Chondrocyte (in vitro differentiated cells): ENCODE results near the gene PRKD1. TPM values are rescaled to one million over a fixed set of nuclear protein-coding genes. Genes with fewer than 3 reads are reported as not detected.

Experiments used
- DNase-seq: peaks from one replicate; pipeline ENCODE4 v3.0.0; 2021; ENCODE audit warnings: mixed read lengths, low spot score
- H3K27ac Mint-ChIP-seq: one replicate; pipeline ENCODE4 v1.8.0; 2021; ENCODE audit warnings: mild to moderate bottlenecking, moderate library complexity, mixed read lengths; ENCODE audit not compliant: unreplicated experiment
- H3K27me3 Mint-ChIP-seq: 2 replicates; pipeline ENCODE4 v1.8.0; 2021; ENCODE audit warnings: low read depth, mixed read lengths
- H3K36me3 Mint-ChIP-seq: 2 replicates; pipeline ENCODE4 v1.8.0; 2021; ENCODE audit warnings: low read depth, mixed read lengths
- H3K4me1 Mint-ChIP-seq: 2 replicates; pipeline ENCODE4 v1.8.0; 2021; ENCODE audit warnings: low read depth, mild to moderate bottlenecking, mixed read lengths
- H3K4me3 Mint-ChIP-seq: one replicate; pipeline ENCODE4 v1.8.0; 2021; ENCODE audit warnings: mild to moderate bottlenecking, moderate library complexity, mixed read lengths; ENCODE audit not compliant: unreplicated experiment
- H3K9me3 Mint-ChIP-seq: 2 replicates; pipeline ENCODE4 v1.8.0; 2021; ENCODE audit warnings: low read depth, mixed read lengths
- total RNA-seq: library from RNA; stranded (reverse); gene quantifications from 3 replicates; pipeline ENCODE4 v1.2.1, GENCODE V29; 2021
- TF ChIP-seq, protein P1 (sequence below): fragments of 200-600 bp; sonication (generic); IDR thresholded peaks from 2 replicates; pipeline ENCODE4 v1.5.0; 2021; ENCODE audit warnings: antibody characterized with exemption, mild to moderate bottlenecking, moderate library complexity

PRKD1 gene
- total RNA-seq, 1 donor from 2014 or later, result 11.1 TPM

DNA sequence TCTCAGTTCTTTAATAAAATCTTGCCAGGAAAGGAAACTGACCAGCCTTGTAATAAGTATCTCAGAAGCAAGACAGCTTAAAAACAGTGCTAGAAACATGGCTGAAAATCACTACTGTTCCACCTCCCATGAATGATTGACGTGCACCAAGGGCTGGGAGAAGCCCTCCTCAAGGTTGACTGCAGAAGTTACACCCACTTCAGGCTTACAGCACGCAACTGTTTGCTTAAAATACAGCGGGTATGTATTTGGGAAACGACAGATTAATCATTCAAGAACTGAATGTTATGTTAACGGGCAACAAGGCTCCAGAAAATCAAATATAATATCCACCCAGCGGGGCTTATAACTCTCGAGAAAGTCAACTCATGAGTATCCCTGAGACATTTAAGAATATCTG is 22.1 kb downstream of the PRKD1 start:
- H3K9me3 Mint-ChIP-seq, result peaks cover 2% of the 10 kb centered on the region
- H3K36me3 Mint-ChIP-seq, result no peaks in the 10 kb centered on the region
- H3K27ac Mint-ChIP-seq, result no peak overlapping the region
- no peaks in the 10 kb centered on the region for H3K27me3 Mint-ChIP-seq
- DNase-seq, result no peak
- H3K4me3 Mint-ChIP-seq, result no peak overlapping the region
- H3K4me1 Mint-ChIP-seq, result peaks cover 28% of the 10 kb centered on the region
- TF ChIP-seq, protein P1, sequence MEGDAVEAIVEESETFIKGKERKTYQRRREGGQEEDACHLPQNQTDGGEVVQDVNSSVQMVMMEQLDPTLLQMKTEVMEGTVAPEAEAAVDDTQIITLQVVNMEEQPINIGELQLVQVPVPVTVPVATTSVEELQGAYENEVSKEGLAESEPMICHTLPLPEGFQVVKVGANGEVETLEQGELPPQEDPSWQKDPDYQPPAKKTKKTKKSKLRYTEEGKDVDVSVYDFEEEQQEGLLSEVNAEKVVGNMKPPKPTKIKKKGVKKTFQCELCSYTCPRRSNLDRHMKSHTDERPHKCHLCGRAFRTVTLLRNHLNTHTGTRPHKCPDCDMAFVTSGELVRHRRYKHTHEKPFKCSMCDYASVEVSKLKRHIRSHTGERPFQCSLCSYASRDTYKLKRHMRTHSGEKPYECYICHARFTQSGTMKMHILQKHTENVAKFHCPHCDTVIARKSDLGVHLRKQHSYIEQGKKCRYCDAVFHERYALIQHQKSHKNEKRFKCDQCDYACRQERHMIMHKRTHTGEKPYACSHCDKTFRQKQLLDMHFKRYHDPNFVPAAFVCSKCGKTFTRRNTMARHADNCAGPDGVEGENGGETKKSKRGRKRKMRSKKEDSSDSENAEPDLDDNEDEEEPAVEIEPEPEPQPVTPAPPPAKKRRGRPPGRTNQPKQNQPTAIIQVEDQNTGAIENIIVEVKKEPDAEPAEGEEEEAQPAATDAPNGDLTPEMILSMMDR, result no peak

DNA sequence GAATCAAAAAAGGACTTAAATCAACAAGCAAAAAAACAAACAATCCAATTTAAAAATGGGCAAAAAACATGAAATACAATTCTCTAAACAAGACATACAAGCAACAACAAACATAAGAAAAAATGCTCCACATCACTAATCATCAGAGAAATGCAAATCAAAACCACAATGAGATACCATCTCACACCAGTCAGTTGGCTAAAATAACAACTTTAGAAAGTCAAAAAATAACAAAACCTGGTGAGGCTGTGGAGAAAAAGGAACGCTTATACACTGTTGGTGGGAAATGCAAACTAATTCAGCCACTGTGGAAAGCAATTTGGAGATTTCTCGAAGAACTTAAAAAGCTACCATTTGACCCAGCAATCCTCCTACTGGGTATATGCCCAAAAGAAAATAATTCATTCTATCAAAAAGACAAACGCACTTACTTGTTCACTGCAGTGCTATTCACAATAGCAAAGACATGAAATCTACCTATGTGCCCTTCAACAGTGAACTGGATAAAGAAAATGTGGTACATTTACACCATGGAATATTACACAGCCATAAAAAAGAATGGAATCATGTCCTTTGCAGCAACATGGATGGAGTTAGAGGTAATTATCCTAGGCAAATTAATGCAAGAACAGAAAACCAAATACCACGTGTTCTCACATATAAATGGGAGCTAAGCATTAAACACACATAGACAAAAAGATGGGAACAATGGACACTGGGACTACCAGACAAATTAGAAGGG is 26.9 kb downstream of the PRKD1 start:
- Mint-ChIP-seq H3K27me3 (no peaks in the 10 kb centered on the region), H3K9me3 (peaks cover 2% of the 10 kb centered on the region), H3K27ac (no peak overlapping the region), H3K4me3 (no peak overlapping the region), H3K36me3 (no peaks in the 10 kb centered on the region), H3K4me1 (peaks cover 17% of the 10 kb centered on the region)
- DNase-seq, result no peak
- TF ChIP-seq, protein P1, result no peak

- DNase-seq, result no peak
- H3K27me3 Mint-ChIP-seq, result no peaks in the 10 kb centered on the region
- no peak overlapping the region for H3K4me3 Mint-ChIP-seq
- H3K36me3 Mint-ChIP-seq, result no peaks in the 10 kb centered on the region
- TF ChIP-seq, protein P1, result no peak
- H3K4me1 Mint-ChIP-seq, result peaks cover 13% of the 10 kb centered on the region
- no peak overlapping the region for H3K27ac Mint-ChIP-seq
- H3K9me3 Mint-ChIP-seq, result peaks cover 2% of the 10 kb centered on the region
Measured at GRCh38 chr14:29898470-29898869, 29.2 kb downstream of the PRKD1 start.

GRCh38 chr14:29897181-29897580 is 30.5 kb downstream of the PRKD1 start:
- DNase-seq, result no peak
- TF ChIP-seq, protein P1, result no peak
- no peaks in the 10 kb centered on the region for H3K27me3 Mint-ChIP-seq
- H3K9me3 Mint-ChIP-seq, result peaks cover 2% of the 10 kb centered on the region
- no peak overlapping the region for H3K27ac Mint-ChIP-seq
- H3K36me3 Mint-ChIP-seq, result no peaks in the 10 kb centered on the region
- H3K4me1 Mint-ChIP-seq, result peaks cover 13% of the 10 kb centered on the region
- no peak overlapping the region for H3K4me3 Mint-ChIP-seq

- Mint-ChIP-seq H3K36me3 (no peaks in the 10 kb centered on the region), H3K9me3 (peaks cover 2% of the 10 kb centered on the region), H3K4me3 (no peak overlapping the region), H3K27ac (no peak overlapping the region), H3K4me1 (peaks cover 13% of the 10 kb centered on the region), H3K27me3 (no peaks in the 10 kb centered on the region)
- TF ChIP-seq, protein P1, result no peak
- no peak for DNase-seq
Measured at GRCh38 chr14:29896354-29896821, 31.3 kb downstream of the PRKD1 start.
